Measurements from ENCODE around the gene TRIM56. TPM values are rescaled to one million over a fixed set of nuclear protein-coding genes. Genes with fewer than 3 reads are reported as not detected.
"Not testable (repeated sequence)": the region's sequence is repeated elsewhere in the genome, so short reads cannot be mapped to it uniquely, and the experiment has no call there.

The TRIM56 gene
- total RNA-seq, 8 experiments from 2014 or later, result 1.4 to 20.0 (median 7.2) TPM

- H3K4me3 ChIP-seq; H3K27ac ChIP-seq; ATAC-seq (replicated peaks in 6 of 8): not testable (repeated sequence)
- in situ Hi-C loops (cut with MboI; ENCODE audit: low pct_unique_long_range_greater_than_20kb in 2 of 9, low sequenced_read_pairs in 9 of 9, unreplicated experiment in 9 of 9), result loop anchor here in 2 of 9 experiments (25.0 kb wide), 1 partner anchor 154 kb away; no protein-coding TSS in a partner anchor
- peaks cover 12 to 14% of the 10 kb centered on the region in 2 donors for H3K4me1 ChIP-seq (replicated peaks in 1 of 2)
- WGBS, 10 experiments, result 75 to 100% (median 90%) methylated on average over 1 to 12 of the region's 18 CpGs; no CpG with 5 or more reads in 1 of the 10 experiments
Observed at GRCh38 chr7:101132626-101133600, 47.6 kb downstream of the TRIM56 start.

- Histone ChIP-seq H3K4me1 (replicated peaks in 1 of 2) (peaks cover 16% of the 10 kb centered on the region in 2 donors), H3K27ac (no peak overlapping the region), H3K4me3 (no peak overlapping the region)
- in situ Hi-C loops (cut with MboI; ENCODE audit: low pct_unique_long_range_greater_than_20kb in 2 of 9, low sequenced_read_pairs in 9 of 9, unreplicated experiment in 9 of 9), result loop anchor here in 2 of 9 experiments (25.0 kb wide), 1 partner anchor 153 kb away; no protein-coding TSS in a partner anchor
- ATAC-seq (replicated peaks in 6 of 8), result peak in 2 of 8 experiments; percentile 1 to 38
- 60 to 82% (median 72%) methylated on average over 1 to 5 of the region's 15 CpGs; no CpG with 5 or more reads in 3 of the 10 experiments for WGBS, 10 experiments
Observed at GRCh38 chr7:101133621-101134398, 48.5 kb downstream of the TRIM56 start.

GRCh38 chr7:101134399-101134980 lies 49.2 kb downstream of the TRIM56 start:
- WGBS, 10 experiments, result 20 to 82% (median 48%) methylated on average over 1 to 5 of the region's 6 CpGs; no CpG with 5 or more reads in 2 of the 10 experiments
- peak in 3 of 8 experiments; percentile 20 to 45 (median 40) for ATAC-seq (replicated peaks in 6 of 8)
- in situ Hi-C loops (cut with MboI; ENCODE audit: low pct_unique_long_range_greater_than_20kb in 2 of 9, low sequenced_read_pairs in 9 of 9, unreplicated experiment in 9 of 9), result loop anchor here in 2 of 9 experiments (25.0 kb wide), 1 partner anchor 153 kb away; no protein-coding TSS in a partner anchor
- peaks cover 16 to 18% of the 10 kb centered on the region in 2 donors for H3K4me1 ChIP-seq (replicated peaks in 1 of 2)
- H3K4me3 ChIP-seq, result no peak overlapping the region
- H3K27ac ChIP-seq, result no peak overlapping the region

- 65 to 100% (median 88%) methylated on average over 1 to 4 of the region's 9 CpGs; no CpG with 5 or more reads in 5 of the 10 experiments for WGBS, 10 experiments
- Histone ChIP-seq H3K4me1 (replicated peaks in 1 of 2) (peaks cover 16 to 18% of the 10 kb centered on the region in 2 donors), H3K4me3 (peak overlapping the region in 2 of 5 donors; percentile 26 to 29), H3K27ac (peak overlapping the region; percentile 70 to 80)
- in situ Hi-C loops (cut with MboI; ENCODE audit: low pct_unique_long_range_greater_than_20kb in 2 of 9, low sequenced_read_pairs in 9 of 9, unreplicated experiment in 9 of 9), result loop anchor here in 2 of 9 experiments (25.0 kb wide), 1 partner anchor 150 kb away; no protein-coding TSS in a partner anchor
- no peak for ATAC-seq (replicated peaks in 6 of 8)
Observed at GRCh38 chr7:101137651-101138212, 52.5 kb downstream of the TRIM56 start.

- Histone ChIP-seq H3K27ac (peak overlapping the region; percentile 70 to 80), H3K4me3 (peak overlapping the region; percentile 17 to 29 (median 24)), H3K4me1 (replicated peaks in 1 of 2) (peaks cover 16 to 18% of the 10 kb centered on the region in 2 donors)
- peak; percentile 82 to 98 (median 97) for ATAC-seq (replicated peaks in 6 of 8)
- WGBS, 10 experiments, result 0 to 50% (median 29%) methylated on average over 1 to 5 of the region's 16 CpGs; no CpG with 5 or more reads in 4 of the 10 experiments
- in situ Hi-C loops (cut with MboI; ENCODE audit: low pct_unique_long_range_greater_than_20kb in 2 of 9, low sequenced_read_pairs in 9 of 9, unreplicated experiment in 9 of 9), result loop anchor here in 2 of 9 experiments (25.0 kb wide), 1 partner anchor 149 kb away; no protein-coding TSS in a partner anchor
Observed at GRCh38 chr7:101138213-101138870, 53.1 kb downstream of the TRIM56 start.

GRCh38 chr7:101140339-101140699 lies 55.0 kb downstream of the TRIM56 start:
- in situ Hi-C loops (cut with MboI; ENCODE audit: low pct_unique_long_range_greater_than_20kb in 2 of 9, low sequenced_read_pairs in 9 of 9, unreplicated experiment in 9 of 9), result loop anchor here in 2 of 9 experiments (25.0 kb wide), 1 partner anchor 147 kb away; no protein-coding TSS in a partner anchor
- Histone ChIP-seq H3K4me3 (no peak overlapping the region), H3K4me1 (replicated peaks in 1 of 2) (peaks cover 6 to 9% of the 10 kb centered on the region in 2 donors), H3K27ac (no peak overlapping the region)
- WGBS, 10 experiments, result 0 to 80% (median 35%) methylated on average over 1 to 3 of the region's 3 CpGs
- no peak for ATAC-seq (replicated peaks in 6 of 8)

- WGBS, 10 experiments, result 69 to 100% (median 94%) methylated on average over 1 to 4 of the region's 4 CpGs
- ATAC-seq (replicated peaks in 6 of 8), result no peak
- H3K4me1 ChIP-seq (replicated peaks in 1 of 2), result peaks cover 6 to 9% of the 10 kb centered on the region in 2 donors
Observed at GRCh38 chr7:101140746-101141382, 55.6 kb downstream of the TRIM56 start.

More at GRCh38 chr7:101140746-101141382, 55.6 kb downstream of the TRIM56 start:
- Histone ChIP-seq H3K27ac (no peak overlapping the region), H3K4me3 (no peak overlapping the region)
- in situ Hi-C loops (cut with MboI; ENCODE audit: low pct_unique_long_range_greater_than_20kb in 2 of 9, low sequenced_read_pairs in 9 of 9, unreplicated experiment in 9 of 9), result loop anchor here in 2 of 9 experiments (25.0 kb wide), 1 partner anchor 146 kb away; no protein-coding TSS in a partner anchor

Other genes with a start within 250 kb of the TRIM56 start
- 10 to 100 TPM in 4 of 8 experiments, 1 to 10 TPM in 4; 6.8 to 29.3 (median 11.9) TPM for gene SLC12A9, start 232.8 kb upstream of the TRIM56 start, total RNA-seq
- 10 to 100 TPM in 5 of 8 experiments, 1 to 10 TPM in 3; 3.0 to 90.1 (median 22.4) TPM for gene TRIP6, start 218.1 kb upstream of the TRIM56 start, total RNA-seq
- 100 to 1,000 TPM in 3 of 8 experiments, 10 to 100 TPM in 5; 28.4 to 149 (median 57.0) TPM for gene SRRT, start 210.4 kb upstream of the TRIM56 start, total RNA-seq
- 1 to 10 TPM; 2.4 to 5.2 (median 2.9) TPM for gene UFSP1, start 195.8 kb upstream of the TRIM56 start, total RNA-seq
- 10 to 100 TPM in 4 of 8 experiments, 1 to 10 TPM in 4; 1.3 to 64.5 (median 13.4) TPM for gene ACHE, start 189.6 kb upstream of the TRIM56 start, total RNA-seq
- 1 to 10 TPM in 2 of 8 experiments, under 1 TPM in 5, not detected in 1; 0.11 to 2.2 (median 0.72) TPM for gene MUC3A, start 135.9 kb upstream of the TRIM56 start, total RNA-seq
- gene MUC12, start 115.9 kb upstream of the TRIM56 start, total RNA-seq, result 1 to 10 TPM in 7 of 8 experiments, under 1 TPM in 1; 0.43 to 9.6 (median 1.9) TPM
- gene MUC17, start 65.4 kb upstream of the TRIM56 start, total RNA-seq, result 1 to 10 TPM in 1 of 8 experiments, under 1 TPM in 6, not detected in 1; 0.04 to 1.2 (median 0.17) TPM
- 100 to 1,000 TPM in 1 of 8 experiments, 10 to 100 TPM in 1, 1 to 10 TPM in 2, under 1 TPM in 4; 0.05 to 128 (median 0.93) TPM for gene SERPINE1, start 41.6 kb downstream of the TRIM56 start, total RNA-seq
- gene AP1S1, start 69.0 kb downstream of the TRIM56 start, total RNA-seq, result 100 to 1,000 TPM in 2 of 8 experiments, 10 to 100 TPM in 6; 46.8 to 135 (median 77.0) TPM
- gene VGF, start 80.1 kb downstream of the TRIM56 start, total RNA-seq, result 100 to 1,000 TPM in 1 of 8 experiments, 10 to 100 TPM in 4, 1 to 10 TPM in 1, under 1 TPM in 2; 0.36 to 101 (median 13.7) TPM
- 1 to 10 TPM in 5 of 8 experiments, under 1 TPM in 2, not detected in 1; 0.59 to 4.4 (median 1.6) TPM for gene NAT16, start 94.8 kb downstream of the TRIM56 start, total RNA-seq
- under 1 TPM in 2 of 8 experiments, not detected in 6; 0.15 to 0.62 TPM for gene MOGAT3, start 115.6 kb downstream of the TRIM56 start, total RNA-seq
- gene PLOD3, start 132.1 kb downstream of the TRIM56 start, total RNA-seq, result 10 to 100 TPM; 10.9 to 97.3 (median 28.1) TPM
- gene ZNHIT1, start 132.7 kb downstream of the TRIM56 start, total RNA-seq, result 100 to 1,000 TPM in 4 of 8 experiments, 10 to 100 TPM in 4; 73.6 to 132 (median 97.9) TPM
- gene CLDN15, start 152.3 kb downstream of the TRIM56 start, total RNA-seq, result 10 to 100 TPM in 1 of 8 experiments, 1 to 10 TPM in 7; 2.5 to 12.2 (median 4.8) TPM
- 100 to 1,000 TPM; 137 to 231 (median 187) TPM for gene FIS1, start 159.6 kb downstream of the TRIM56 start, total RNA-seq
- gene IFT22, start 236.3 kb downstream of the TRIM56 start, total RNA-seq, result 10 to 100 TPM; 17.9 to 94.9 (median 33.5) TPM